HG03378 (cell line): Measurements from ENCODE around the gene MYH1.
"Not testable (repeated sequence)": the region's sequence is repeated elsewhere in the genome, so short reads cannot be mapped to it uniquely, and the experiment has no call there.

Experiments used
- ATAC-seq: cut with Tn5 transposase; IDR thresholded peaks from one replicate; pipeline ENCODE4 v1.9.1; 2021; ENCODE audit warnings: mild to moderate bottlenecking, moderate library complexity; ENCODE audit not compliant: unreplicated experiment

The MYH1 gene

DNA sequence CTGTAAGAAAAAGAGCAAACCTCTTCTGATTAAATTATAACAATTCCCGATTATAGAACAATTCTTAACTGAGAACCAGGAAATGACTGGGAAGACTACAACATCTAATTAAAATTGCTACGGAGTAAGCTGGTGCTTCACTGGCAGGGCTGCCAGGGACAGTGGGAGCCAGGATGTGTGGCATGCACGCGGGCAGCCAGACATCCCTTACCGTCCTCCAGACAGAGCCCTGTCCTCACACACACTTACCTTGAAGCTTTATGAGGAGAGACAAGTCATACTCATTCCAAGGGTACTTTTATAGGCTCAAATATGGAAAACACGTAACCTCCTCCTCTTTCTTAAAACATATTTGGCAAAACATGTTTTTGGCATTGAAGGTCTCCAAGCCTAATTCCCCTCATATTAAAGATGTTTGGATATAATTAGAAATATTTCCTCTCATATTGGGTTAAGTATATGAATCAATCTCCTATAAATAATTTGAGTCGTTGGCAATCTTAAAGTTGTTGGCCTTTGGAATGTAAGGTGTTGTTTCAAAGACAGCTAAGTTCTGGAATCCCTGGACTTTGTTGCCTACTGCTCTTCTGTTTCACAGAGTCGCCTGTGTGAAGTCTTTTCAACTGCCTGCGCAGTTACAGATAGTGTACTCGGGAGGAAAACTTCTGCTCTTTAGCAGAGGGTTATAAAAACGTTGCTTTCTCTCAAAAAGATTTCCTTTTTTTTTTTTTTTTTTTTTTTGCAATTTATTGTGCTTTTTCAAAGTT lies at the start of gene MYH1:
Gene MYH1, minus strand, starts transcription at position 272 of the 767 bp plus-strand sequence. CDS start 1,900 bp downstream, outside the sequence.
- ATAC-seq = no peak

DNA sequence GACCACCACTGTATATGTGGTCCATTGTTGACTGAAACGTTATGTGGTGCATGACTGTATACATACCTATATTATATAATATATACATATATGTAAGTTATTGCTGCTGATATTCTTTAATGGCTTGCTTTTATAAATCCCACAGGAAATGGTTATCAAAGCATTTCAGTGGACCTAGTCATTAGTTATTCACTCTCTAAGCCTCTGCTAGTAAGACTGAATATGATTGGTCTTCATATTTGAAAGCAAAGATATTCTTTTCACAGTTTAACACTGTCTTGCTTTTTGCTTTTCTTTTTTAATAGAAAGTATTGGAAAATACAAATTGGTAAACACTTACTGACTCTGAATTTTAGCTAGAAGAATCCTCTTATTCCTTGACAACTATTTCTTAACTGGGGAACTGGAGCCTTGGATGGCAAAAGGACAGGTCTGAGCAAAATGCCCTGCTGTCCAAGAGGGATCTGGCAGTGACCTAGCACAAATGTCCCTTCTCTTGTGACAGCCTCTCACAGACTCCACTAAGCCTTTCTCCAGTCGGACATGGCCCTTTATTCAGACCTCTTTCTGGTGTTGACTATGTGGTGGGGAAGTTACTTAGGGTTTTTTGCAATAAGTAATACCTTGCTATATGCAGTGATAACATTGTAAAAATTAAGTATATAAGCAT lies 45.8 kb upstream of the MYH1 start:
- no peak for ATAC-seq

DNA sequence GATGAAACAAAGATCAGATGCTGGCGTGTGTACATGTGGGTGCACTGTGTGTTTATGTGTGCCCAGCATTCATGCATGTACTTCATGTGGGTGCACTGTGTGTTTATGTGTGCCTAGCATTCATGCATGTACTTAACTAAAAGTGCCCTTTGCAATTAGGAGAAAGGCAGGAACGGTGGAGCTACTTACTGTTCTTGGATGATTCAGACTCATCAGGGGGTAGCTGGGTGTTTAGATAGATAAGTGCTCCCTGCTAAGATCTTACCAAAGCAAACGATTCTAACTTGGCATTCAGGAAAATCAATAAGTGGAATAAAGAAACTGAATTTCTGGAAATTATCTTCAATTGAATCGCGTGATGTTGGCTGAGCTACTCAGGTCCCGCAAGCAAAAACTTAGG lies 39.7 kb upstream of the MYH1 start:
- no peak for ATAC-seq

DNA sequence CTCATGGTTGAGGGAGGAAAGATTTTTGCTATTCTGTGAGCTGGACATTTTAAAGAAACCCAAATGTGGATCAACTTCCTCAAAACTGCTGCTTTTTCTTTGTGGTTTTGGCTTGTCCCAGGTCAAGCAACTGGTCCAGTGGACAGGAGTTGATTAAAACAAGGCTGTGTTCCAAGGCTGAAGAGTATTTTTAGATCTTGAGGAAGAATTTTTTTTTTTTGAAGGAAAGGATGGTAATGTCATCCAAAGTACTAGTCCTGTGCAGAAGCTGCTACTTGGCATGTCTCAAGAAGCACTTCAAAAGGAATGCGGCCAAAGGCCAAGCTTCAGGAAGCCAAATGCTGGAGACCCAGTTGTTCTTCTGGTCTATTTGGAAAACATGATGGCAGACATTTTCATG lies 39.1 kb upstream of the MYH1 start:
- no peak for ATAC-seq

DNA sequence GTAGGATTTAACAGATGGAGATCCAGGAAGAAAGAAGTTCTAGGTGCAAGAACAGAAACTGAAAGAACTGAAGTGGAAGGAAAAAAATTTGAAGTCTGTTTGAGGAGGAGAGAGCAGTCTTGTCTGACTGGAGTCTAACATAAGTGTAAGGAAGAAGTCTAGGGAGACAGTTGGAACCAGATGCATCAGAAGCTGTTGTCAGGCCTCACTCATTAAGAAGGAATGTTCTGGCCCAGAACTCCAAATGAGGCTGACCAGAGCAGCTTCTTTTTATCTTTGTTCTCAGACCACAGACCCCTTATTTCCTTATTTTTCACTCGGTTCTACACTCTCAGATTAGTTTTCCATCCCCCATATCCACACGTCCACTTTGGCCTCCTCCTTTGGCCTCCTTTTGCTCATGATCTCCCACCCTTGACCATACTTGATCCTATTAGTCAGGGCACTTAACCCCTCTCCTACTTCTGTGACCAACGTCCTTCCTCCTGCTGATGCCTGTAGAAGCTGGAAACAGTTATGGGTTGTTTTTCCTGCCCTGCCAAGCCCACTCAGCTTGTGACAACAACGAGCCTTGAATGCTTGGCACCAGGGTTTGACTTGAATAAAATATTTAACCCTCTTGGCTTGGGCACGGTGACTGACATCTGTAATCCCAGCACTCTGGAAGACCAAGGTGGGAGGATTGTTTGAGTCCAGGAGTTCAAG lies 38.1 kb upstream of the MYH1 start:
- no peak for ATAC-seq

DNA sequence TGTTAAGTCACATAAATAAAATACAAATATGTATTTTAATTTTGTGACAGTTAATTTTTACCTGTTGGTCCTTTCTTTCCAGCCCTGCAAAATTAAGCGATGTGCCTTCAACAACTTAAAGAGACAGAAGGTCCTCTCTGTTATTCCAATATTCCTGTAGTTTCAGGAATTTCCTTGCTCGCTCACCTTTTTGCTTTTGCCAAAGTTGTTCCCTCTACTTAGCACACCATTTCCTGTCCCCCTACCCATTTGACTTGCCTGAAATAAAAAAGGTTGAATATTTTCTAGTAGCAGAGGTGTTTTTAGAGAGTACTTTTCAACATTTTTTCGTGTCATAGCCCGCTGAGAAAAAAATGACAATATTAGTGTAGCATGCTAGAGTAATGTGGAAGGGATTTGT lies 31.7 kb upstream of the MYH1 start:
- ATAC-seq = no peak

DNA sequence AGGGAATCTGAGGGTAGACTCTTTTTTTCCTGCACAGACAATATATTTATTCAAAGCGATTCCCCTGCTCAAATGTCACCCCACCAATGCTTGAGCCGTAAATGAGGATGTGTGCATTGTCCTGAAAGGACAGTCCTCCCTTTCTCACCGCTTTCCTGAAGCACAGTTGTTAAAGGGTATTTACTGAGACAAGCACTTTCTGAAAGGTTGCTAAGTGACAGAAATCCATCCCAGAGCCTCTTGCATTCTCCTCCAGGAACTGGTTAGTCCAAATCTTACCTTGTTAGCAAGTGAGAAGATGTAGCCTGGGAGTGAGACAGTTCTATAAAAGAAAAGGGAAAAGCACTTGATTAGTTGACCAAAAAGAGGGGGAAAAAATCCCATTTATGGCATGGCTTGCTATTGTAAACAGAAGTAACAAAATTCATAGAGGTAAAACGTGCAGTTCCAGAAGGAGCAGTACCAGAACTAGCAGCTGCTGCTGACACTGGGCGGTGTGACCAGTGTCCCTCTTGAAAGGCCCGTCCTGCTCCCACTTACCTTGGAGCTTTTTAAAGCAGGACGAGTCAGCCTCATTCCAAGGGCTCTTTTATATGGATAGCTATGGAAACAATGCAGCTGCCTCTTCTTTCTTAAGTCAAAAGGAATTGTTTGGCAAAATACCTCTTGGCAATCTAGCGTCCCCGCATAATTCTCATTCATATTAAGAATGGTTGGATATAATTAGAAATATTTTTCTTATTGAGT lies 30.9 kb upstream of the MYH1 start, which contains the start of gene MYH2:
Gene MYH2, minus strand, starts transcription at position 563 of the 747 bp plus-strand sequence. CDS start 1,738 bp downstream, outside the sequence.
- no peak for ATAC-seq

DNA sequence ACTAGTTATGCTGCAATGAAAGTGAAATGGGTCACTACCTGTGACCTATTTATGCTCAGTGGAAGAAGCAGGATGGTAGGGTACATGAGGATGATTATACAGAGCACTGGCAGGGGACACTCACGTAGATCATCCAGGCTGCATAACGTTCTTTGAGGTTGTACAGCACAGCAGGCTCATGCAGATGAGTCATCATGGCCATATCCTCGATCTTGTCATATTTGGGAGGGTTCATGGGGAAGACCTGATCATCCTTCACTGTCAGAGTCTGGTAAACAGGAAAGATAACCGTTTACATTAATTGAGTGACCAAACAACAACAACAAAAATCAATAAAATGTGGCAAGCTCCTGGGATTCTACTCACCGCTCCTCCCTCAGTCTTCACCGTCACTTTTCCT lies 29.0 kb upstream of the MYH1 start:
- no peak for ATAC-seq

DNA sequence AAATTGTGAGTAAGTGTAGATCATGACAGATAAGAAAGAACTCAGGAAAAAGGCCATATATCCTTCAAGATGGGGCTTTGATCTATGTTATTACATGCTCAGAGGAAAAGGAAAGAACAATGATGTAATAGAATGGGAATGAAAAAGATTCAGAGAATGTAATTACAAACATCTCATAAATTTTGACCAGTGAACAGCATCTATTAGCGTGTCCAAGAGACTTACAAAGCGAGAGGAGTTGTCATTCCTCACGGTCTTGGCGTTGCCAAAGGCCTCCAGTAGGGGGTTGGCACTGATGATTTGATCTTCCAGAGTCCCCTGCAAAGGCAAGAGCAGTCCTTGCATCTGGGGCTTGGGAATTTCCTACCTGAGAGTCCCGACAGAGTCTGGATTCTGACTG lies 25.1 kb upstream of the MYH1 start:
- not testable (repeated sequence) for ATAC-seq

DNA sequence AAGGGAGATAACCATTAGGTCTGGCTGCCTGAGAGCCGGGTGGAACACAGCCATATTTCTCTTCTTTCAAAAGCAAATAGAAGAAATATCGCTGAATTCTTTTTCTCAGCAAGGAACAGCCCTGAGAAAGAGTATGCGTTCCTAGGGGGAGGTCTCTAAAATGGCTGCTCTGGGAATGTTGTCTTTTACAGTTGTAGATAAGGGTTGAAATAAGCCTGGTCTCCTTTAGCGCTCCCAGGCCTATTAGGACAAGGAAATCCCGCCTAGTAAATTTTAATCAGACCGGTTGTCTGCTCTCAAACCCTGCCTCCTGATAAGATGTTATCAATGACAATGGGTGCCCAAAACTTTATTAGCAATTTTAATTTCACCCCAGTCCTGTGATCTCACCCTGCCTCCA lies 22.8 kb upstream of the MYH1 start:
- not testable (repeated sequence) for ATAC-seq

DNA sequence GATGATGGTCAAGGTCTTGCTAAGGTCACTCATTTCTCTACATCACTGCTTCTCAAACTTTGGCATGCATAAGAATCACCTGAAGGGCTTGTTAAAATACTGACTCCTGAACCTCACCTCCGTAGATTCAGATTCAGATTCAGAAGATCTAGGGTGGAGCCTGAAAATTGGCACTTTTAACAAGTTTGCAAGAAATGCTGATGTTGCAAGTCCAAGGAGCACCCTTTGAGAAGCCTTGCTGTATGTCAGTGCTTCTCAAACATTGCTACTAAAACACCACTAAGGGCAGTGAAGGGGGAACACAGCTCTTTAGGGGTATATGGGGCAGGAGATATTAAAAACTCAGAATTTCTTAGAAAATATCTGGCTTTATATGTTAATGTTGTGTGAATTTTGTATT lies 13.7 kb upstream of the MYH1 start:
- ATAC-seq = no peak

DNA sequence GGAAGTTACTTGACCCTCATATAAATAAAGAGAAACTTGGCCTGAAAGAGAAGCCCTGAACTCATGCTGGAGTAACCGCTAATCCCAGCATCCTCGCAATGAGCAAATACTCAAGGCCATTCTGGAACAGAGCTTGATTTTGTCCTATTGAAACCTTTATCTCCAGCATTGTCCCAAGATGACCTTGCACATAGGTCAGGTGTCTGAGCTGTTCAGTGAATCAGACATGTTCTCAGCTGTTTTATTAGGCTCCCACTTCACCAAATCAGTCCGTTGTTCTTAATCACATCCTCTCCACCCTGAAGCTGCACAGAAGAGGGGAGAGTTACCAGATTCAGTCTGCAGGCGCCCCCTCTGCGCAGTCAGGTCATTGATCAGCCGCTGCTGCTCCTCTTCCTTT lies 9.1 kb upstream of the MYH1 start:
- no peak for ATAC-seq

DNA sequence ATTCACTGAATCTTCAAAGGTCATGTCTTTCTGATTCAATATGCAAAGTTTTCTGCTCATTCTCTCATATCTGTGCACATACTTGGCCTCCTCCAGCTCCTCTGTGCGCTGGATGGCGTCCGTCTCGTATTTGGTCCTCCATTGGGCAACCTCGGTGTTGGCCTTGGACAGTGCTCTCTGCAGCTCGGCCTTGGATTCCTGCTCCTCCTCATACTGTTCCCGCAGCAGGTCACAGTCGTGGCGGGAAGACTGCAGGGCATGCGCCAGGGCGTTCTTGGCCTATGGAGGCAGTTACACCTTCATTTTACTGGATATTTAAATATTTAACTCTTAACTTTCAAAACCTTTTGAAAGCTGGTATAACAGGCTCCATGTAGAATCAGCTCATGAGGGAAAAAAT lies 8.2 kb upstream of the MYH1 start:
- ATAC-seq = no peak

DNA sequence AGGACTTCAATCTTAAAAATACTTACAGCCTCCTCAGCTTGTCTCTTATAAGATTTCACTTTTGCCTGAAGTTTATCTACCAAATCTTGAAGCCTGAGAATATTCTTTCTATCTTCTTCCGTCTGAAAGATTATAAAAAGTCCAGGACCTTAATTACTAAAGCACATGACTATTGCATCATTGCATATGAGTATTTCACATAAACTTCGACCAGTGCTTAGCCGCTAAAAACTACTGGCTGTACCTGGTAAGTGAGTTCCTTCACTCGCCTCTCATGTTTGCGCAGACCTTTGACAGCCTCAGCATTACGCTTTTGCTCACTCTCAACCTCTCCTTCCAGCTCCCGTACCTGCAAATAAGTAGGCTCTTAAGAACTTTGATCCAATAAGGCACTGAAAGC lies 4.7 kb upstream of the MYH1 start:
- ATAC-seq = no peak

DNA sequence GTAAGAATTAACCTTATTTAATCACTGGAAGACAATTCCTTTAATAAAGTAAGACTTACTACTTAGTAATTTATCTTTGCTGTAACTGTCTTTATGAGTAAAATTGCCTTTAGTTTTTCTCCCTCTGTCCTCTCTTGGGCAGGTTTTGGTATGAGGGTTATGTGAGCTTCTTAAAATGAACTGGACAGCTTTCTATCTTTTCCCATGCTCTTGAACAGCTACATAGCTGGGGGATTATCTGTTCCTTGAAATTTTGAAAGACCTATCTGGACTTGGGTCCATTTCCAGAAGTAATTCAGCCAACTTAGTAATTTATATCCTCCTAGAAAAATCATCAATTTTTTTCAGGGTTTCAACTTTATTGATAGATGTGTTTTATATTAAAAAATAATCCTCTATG lies 3.6 kb upstream of the MYH1 start:
- ATAC-seq = no peak

DNA sequence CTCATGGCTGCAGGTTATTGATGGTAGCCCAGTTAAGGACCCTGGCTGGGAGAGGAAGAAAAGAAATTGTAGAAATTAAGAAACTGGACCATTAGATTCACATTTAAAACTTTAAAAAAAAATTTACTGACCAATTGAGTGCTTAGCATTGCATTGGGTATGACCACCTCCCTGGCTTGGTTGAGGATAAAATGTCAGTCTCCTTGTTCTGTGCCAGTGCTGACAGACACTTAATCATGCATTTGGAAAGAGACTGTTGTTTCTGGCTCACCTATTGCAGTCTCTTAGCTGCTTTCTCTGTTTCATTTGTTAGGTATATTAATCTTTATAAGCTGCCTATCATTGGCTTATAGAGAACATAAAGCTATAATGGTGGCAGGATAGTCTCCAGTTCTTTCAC lies 1.7 kb downstream of the MYH1 start:
- ATAC-seq = no peak

DNA sequence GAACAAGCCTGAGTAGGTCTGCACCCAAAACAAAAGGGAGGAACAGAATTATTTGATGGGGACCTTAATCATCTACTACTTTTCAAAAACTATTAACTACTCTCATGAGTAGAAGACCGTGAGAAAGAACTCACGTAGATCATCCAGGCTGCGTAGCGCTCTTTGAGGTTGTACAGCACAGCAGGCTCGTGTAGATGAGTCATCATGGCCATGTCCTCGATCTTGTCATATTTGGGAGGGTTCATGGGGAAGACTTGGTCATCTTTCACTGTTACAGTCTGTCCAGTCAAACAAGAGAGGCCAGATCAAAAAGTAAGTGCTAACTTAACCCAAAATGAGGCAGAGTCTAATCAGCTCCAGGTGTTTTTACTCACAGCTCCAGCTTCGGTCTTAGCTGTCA lies 2.3 kb downstream of the MYH1 start:
- no peak for ATAC-seq

DNA sequence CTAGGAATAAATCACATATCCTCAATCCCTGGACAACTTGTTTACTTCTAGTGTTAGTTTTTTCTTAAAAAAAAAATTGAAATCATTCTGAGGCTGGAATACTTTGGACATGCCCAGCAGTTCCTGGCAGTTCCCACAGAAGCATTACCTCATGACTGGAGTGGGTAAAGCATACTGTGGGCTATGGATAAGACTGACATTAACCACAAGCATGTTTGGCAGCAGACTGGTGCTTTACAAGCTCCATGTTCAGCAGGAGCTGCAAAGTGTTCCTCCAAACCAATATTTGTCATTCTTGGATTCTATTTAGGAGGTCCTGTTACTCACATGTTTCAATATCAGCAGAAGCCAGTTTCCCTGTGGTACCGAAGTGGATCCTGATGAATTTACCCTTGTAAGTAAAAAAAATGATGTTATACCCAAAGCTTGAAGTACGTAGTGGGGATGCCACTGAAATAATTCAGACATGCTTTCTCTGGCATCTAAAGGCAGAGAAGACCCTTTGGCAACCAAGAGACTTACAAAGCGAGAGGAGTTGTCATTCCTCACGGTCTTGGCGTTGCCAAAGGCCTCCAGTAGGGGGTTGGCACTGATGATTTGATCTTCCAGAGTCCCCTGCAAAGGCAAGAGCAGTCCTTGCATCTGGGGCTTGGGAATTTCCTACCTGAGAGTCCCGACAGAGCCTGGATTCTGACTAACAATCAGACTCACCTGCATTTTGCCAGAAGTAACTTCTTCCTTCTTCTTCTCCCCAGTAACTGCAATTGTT lies 4.9 kb downstream of the MYH1 start:
- ATAC-seq = no peak

DNA sequence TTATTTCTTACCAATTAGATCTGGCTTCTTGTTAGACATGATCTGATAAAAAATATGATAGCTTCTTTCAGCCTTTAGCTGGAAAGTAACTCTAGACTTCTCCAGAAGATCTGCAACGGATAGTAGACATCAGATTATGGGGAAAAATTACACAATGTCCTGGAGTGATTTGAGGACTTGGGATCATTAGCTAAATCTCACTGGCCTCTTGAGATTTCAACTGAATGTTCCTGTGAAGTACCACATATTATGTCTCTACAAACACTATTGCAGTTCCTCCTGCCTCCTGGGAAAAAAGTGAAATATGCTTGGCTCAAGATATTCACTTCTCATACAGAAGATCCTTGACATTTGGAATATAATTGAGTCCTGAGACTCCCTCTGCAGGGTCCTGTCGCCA lies 5.5 kb downstream of the MYH1 start:
- no peak for ATAC-seq

DNA sequence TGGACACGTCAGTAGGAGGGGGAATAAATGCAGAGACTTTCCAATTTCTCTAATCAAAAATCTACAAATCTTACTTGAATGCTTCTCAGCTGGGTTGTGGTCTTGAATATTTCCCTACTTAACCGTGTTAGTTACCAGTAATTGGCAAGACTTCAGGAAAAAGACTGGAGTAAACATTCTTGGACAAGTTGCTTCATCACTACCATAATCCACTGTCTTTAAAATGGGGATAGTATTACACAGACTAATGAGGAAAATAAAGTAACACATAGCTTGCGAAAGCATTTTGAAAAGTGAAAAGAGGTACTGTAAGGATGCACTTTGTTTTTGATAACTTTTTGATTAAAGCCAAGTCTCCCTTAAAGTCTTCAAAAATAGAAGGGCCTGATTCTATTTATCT lies 18.4 kb downstream of the MYH1 start:
- no peak for ATAC-seq
